Measurements from ENCODE around the gene KDM3A.

KDM3A gene

GRCh38 chr2:86398500-86399474 is 42.4 kb upstream of the KDM3A start:
- no peak for TF ChIP-seq CTCF (IDR thresholded peaks at IDR 0.05; ENCODE audit: low read depth, low read length)
- Histone ChIP-seq H3K27me3 (ENCODE audit: insufficient read depth, low read depth, severe bottlenecking) (no peaks in the 10 kb centered on the region), H3K27ac (no peak overlapping the region), H3K4me3 (ENCODE audit: low read depth, low read length) (no peak overlapping the region), H3K36me3 (no peaks in the 10 kb centered on the region), H3K9me3 (ENCODE audit: severe bottlenecking) (no peaks in the 10 kb centered on the region)
- no peak for DNase-seq

GRCh38 chr2:86400321-86400720 is 40.9 kb upstream of the KDM3A start:
- Histone ChIP-seq H3K27me3 (ENCODE audit: insufficient read depth, low read depth, severe bottlenecking) (no peaks in the 10 kb centered on the region), H3K4me3 (ENCODE audit: low read depth, low read length) (no peak overlapping the region), H3K9me3 (ENCODE audit: severe bottlenecking) (no peaks in the 10 kb centered on the region), H3K36me3 (no peaks in the 10 kb centered on the region), H3K27ac (no peak overlapping the region)
- no peak for DNase-seq
- peak; percentile 12; the same call in 1 of the 2 replicates for TF ChIP-seq CTCF (IDR thresholded peaks at IDR 0.05; ENCODE audit: low read depth, low read length)

GRCh38 chr2:86410581-86410980 is 30.6 kb upstream of the KDM3A start:
- H3K36me3 ChIP-seq: no peaks in the 10 kb centered on the region
- H3K9me3 ChIP-seq (ENCODE audit: severe bottlenecking): peaks cover 3% of the 10 kb centered on the region
- no peaks in the 10 kb centered on the region for H3K27me3 ChIP-seq (ENCODE audit: insufficient read depth, low read depth, severe bottlenecking)
- DNase-seq: no peak
- no peak for TF ChIP-seq CTCF (IDR thresholded peaks at IDR 0.05; ENCODE audit: low read depth, low read length)
- no peak overlapping the region for H3K4me3 ChIP-seq (ENCODE audit: low read depth, low read length)
- H3K27ac ChIP-seq: no peak overlapping the region

GRCh38 chr2:86411396-86411795 is 29.8 kb upstream of the KDM3A start:
- no peaks in the 10 kb centered on the region for H3K36me3 ChIP-seq
- no peak for DNase-seq
- no peak overlapping the region for H3K4me3 ChIP-seq (ENCODE audit: low read depth, low read length)
- no peak overlapping the region for H3K27ac ChIP-seq
- no peak for TF ChIP-seq CTCF (IDR thresholded peaks at IDR 0.05; ENCODE audit: low read depth, low read length)
- H3K9me3 ChIP-seq (ENCODE audit: severe bottlenecking): peaks cover 3% of the 10 kb centered on the region
- H3K27me3 ChIP-seq (ENCODE audit: insufficient read depth, low read depth, severe bottlenecking): no peaks in the 10 kb centered on the region

- H3K4me3 ChIP-seq (ENCODE audit: low read depth, low read length): no peak overlapping the region
- TF ChIP-seq CTCF (IDR thresholded peaks at IDR 0.05; ENCODE audit: low read depth, low read length): no peak
Measured at GRCh38 chr2:86412007-86412406, 29.2 kb upstream of the KDM3A start.

More at GRCh38 chr2:86412007-86412406, 29.2 kb upstream of the KDM3A start:
- H3K27ac ChIP-seq: no peak overlapping the region
- no peaks in the 10 kb centered on the region for H3K36me3 ChIP-seq
- DNase-seq: no peak
- H3K9me3 ChIP-seq (ENCODE audit: severe bottlenecking): peaks cover 3% of the 10 kb centered on the region
- H3K27me3 ChIP-seq (ENCODE audit: insufficient read depth, low read depth, severe bottlenecking): no peaks in the 10 kb centered on the region

Data from WERI-Rb-1 (cell line).